ENCODE measurements around the gene SFXN1. TPM values are rescaled to one million over a fixed set of nuclear protein-coding genes. Genes with fewer than 3 reads are reported as not detected.

Gene SFXN1
- total RNA-seq, 4 donors from 2014 or later, result 28.0 to 48.1 (median 36.0) TPM

GRCh38 chr5:175484829-175485228, 6.5 kb downstream of the SFXN1 start:
- intact Hi-C loops (cut with DNase I), result no loop called here
- no peak overlapping the region for H3K27ac ChIP-seq
- no peaks in the 10 kb centered on the region for H3K9me3 ChIP-seq
- TF ChIP-seq, protein P1, sequence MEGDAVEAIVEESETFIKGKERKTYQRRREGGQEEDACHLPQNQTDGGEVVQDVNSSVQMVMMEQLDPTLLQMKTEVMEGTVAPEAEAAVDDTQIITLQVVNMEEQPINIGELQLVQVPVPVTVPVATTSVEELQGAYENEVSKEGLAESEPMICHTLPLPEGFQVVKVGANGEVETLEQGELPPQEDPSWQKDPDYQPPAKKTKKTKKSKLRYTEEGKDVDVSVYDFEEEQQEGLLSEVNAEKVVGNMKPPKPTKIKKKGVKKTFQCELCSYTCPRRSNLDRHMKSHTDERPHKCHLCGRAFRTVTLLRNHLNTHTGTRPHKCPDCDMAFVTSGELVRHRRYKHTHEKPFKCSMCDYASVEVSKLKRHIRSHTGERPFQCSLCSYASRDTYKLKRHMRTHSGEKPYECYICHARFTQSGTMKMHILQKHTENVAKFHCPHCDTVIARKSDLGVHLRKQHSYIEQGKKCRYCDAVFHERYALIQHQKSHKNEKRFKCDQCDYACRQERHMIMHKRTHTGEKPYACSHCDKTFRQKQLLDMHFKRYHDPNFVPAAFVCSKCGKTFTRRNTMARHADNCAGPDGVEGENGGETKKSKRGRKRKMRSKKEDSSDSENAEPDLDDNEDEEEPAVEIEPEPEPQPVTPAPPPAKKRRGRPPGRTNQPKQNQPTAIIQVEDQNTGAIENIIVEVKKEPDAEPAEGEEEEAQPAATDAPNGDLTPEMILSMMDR (IDR thresholded peaks at IDR 0.05), result no peak
- no peak for TF ChIP-seq POLR2A (IDR thresholded peaks at IDR 0.05)
- WGBS, 2 donors, result 96 to 99% methylated on average over 4 of the region's 4 CpGs
- H3K4me3 ChIP-seq (replicated peaks in 1 of 3), result no peak overlapping the region
- no peaks in the 10 kb centered on the region for H3K36me3 ChIP-seq
- no peaks in the 10 kb centered on the region for H3K27me3 ChIP-seq
- no peak for DNase-seq
- peaks cover under 1 to 5% of the 10 kb centered on the region in 2 donors for H3K4me1 ChIP-seq

DNA sequence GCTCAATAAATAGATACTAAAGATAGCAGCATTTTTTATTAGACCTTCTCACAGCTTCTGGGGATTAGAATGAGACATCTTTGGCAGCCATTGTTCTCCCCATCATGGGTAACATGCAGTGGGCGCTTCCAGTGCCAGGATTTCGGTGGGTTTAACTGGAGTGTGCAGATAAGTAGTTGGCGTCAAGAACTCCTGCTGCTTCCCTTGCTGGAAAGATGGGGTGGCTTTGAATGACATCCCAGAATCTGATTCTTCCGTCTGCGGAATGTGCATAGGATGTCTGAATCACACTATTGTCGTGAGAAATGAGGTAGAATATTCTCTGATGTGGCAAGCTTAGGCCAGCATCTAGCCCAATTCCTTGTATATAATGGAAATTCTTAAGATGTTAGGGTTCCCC, 7.3 kb downstream of the SFXN1 start:
- H3K9me3 ChIP-seq, result no peaks in the 10 kb centered on the region
- TF ChIP-seq, protein P1 (IDR thresholded peaks at IDR 0.05), result no peak
- TF ChIP-seq POLR2A (IDR thresholded peaks at IDR 0.05), result no peak
- no peaks in the 10 kb centered on the region for H3K36me3 ChIP-seq
- H3K27ac ChIP-seq, result no peak overlapping the region
- DNase-seq, result no peak
- no peaks in the 10 kb centered on the region for H3K4me1 ChIP-seq
- WGBS, 2 donors, result 97 to 98% methylated on average over 6 of the region's 6 CpGs
- intact Hi-C loops (cut with DNase I), result no loop called here
- H3K4me3 ChIP-seq (replicated peaks in 1 of 3), result no peak overlapping the region
- H3K27me3 ChIP-seq, result no peaks in the 10 kb centered on the region

- Histone ChIP-seq H3K4me3 (replicated peaks in 1 of 3) (no peak overlapping the region), H3K4me1 (no peaks in the 10 kb centered on the region), H3K27me3 (no peaks in the 10 kb centered on the region), H3K9me3 (no peaks in the 10 kb centered on the region), H3K27ac (no peak overlapping the region), H3K36me3 (peaks cover 4 to 6% of the 10 kb centered on the region in 2 donors)
- intact Hi-C loops (cut with DNase I), result no loop called here
- 92 to 93% methylated on average over 11 of the region's 11 CpGs for WGBS, 2 donors
- no peak for DNase-seq
- no peak for TF ChIP-seq POLR2A (IDR thresholded peaks at IDR 0.05)
- TF ChIP-seq, protein P1 (IDR thresholded peaks at IDR 0.05), result no peak
Observed at GRCh38 chr5:175487514-175488222, 9.3 kb downstream of the SFXN1 start.

DNA sequence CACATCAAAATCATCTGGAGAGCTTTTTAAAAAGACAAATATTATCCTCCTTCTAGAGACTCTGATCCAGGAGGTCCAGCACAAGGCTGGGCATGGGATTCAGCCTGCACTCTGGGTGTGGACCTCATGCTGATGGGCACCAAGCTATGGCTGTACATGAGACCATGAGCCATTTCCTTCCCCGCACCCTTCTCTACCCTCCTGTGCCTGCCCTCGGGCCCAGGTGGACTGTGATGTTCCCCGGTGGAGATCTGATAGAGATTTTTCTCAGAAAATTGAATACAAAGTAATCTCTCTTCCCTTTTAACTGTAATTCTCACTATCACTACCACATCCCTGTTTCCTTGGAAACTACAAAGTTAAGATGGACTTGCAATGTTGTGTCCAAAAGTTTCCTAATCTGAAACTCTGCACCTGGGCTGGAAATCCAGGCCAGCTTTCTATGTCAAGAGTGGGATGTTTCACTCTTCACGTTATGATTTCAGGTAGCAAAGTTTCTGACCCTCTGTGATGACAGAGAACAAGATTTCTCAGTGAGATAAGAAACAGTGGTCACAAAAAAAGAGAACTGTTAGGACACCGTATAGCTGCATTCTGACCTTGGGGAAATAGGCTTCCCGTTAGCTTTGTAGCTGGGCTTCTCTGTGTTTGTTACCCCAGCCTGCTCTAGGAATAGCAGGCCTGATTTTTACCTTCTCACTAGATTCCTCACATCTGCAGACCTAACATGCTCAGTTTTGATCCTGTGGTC, 11.5 kb downstream of the SFXN1 start:
- TF ChIP-seq POLR2A (IDR thresholded peaks at IDR 0.05), result no peak
- TF ChIP-seq, protein P1 (IDR thresholded peaks at IDR 0.05), result no peak
- H3K27me3 ChIP-seq, result no peaks in the 10 kb centered on the region
- WGBS, 2 donors, result 80 to 83% methylated on average over 6 of the region's 6 CpGs
- no peaks in the 10 kb centered on the region for H3K9me3 ChIP-seq
- intact Hi-C loops (cut with DNase I), result no loop called here
- no peak overlapping the region for H3K4me3 ChIP-seq (replicated peaks in 1 of 3)
- peaks cover 9 to 19% of the 10 kb centered on the region in 2 donors for H3K36me3 ChIP-seq
- H3K27ac ChIP-seq, result no peak overlapping the region
- no peaks in the 10 kb centered on the region for H3K4me1 ChIP-seq
- DNase-seq, result no peak

GRCh38 chr5:175491223-175491622, 12.9 kb downstream of the SFXN1 start:
- H3K27me3 ChIP-seq, result no peaks in the 10 kb centered on the region
- TF ChIP-seq, protein P1 (IDR thresholded peaks at IDR 0.05), result no peak
- TF ChIP-seq POLR2A (IDR thresholded peaks at IDR 0.05), result no peak
- no peak for DNase-seq
- H3K36me3 ChIP-seq, result peaks cover 10 to 19% of the 10 kb centered on the region in 2 donors
- WGBS, 2 donors, result 81 to 95% methylated on average over 6 of the region's 6 CpGs
- intact Hi-C loops (cut with DNase I), result no loop called here
- no peak overlapping the region for H3K27ac ChIP-seq
- no peak overlapping the region for H3K4me3 ChIP-seq (replicated peaks in 1 of 3)
- H3K9me3 ChIP-seq, result no peaks in the 10 kb centered on the region
- no peaks in the 10 kb centered on the region for H3K4me1 ChIP-seq
